Measurements from ENCODE around the gene PARD6B. TPM values are rescaled to one million over a fixed set of nuclear protein-coding genes. Genes with fewer than 3 reads are reported as not detected.

Gene PARD6B
- total RNA-seq, 1 experiment from 2014 or later: 41.3 TPM

GRCh38 chr20:50704514-50704913, 26.9 kb upstream of the PARD6B start:
- ChIA-PET POLR2A (no interaction called here), CTCF (no interaction called here)
- H3K4me1 ChIP-seq (ENCODE audit: control insufficient read depth in 1 of 2, insufficient read depth in 2 of 2, low read length in 2 of 2): no peaks in the 10 kb centered on the region; a peak in 1 of 4 replicates

More at GRCh38 chr20:50704514-50704913, 26.9 kb upstream of the PARD6B start:
- no TSS peak for BruUV-seq (replicated peaks)
- Histone ChIP-seq H3K4me2 (ENCODE audit: low read length) (no peak overlapping the region), H3K27ac (ENCODE audit: low read depth, low read length) (no peak overlapping the region), H4K20me1 (ENCODE audit: insufficient read depth) (no peaks in the 10 kb centered on the region), H3K4me3 (replicated peaks in 1 of 2; ENCODE audit: low read depth in 1 of 2, low read length in 2 of 2) (no peak overlapping the region), H3K9me3 (ENCODE audit: control insufficient read depth in 1 of 2, insufficient read depth in 1 of 2, low read depth in 1 of 2, low read length in 2 of 2) (no peaks in the 10 kb centered on the region), H3K36me3 (ENCODE audit: control insufficient read depth in 1 of 2, insufficient read depth in 2 of 2, low read length in 2 of 2) (no peaks in the 10 kb centered on the region), H3K27me3 (ENCODE audit: insufficient read depth, low read length) (no peaks in the 10 kb centered on the region), H2AFZ (ENCODE audit: low read depth, low read length, poor library complexity, severe bottlenecking) (no peak overlapping the region), H3K9ac (ENCODE audit: low read length) (no peak overlapping the region), H3K9me2 (ENCODE audit: insufficient read depth) (no peaks in the 10 kb centered on the region), H3K79me2 (ENCODE audit: insufficient read depth, low read length) (no peaks in the 10 kb centered on the region)
- no peak for TF ChIP-seq REST (IDR thresholded peaks at IDR 0.05; ENCODE audit: low read depth)
- TF ChIP-seq EGR1 (IDR thresholded peaks at IDR 0.05; ENCODE audit: low read depth): no peak
- no peak for TF ChIP-seq POLR2AphosphoS5 (IDR thresholded peaks at IDR 0.05; ENCODE audit: low read depth, low read length)
- TF ChIP-seq CTCF (IDR thresholded peaks at IDR 0.05 in 2 of 3, conservative IDR thresholded peaks at IDR 0.05 in 1 of 3; ENCODE audit: borderline replicate concordance in 1 of 3, insufficient read depth in 1 of 3, low read depth in 2 of 3, low read length in 2 of 3): no peak
- no peak for TF ChIP-seq ATF3 (IDR thresholded peaks at IDR 0.05)
- TF ChIP-seq YY1 (IDR thresholded peaks at IDR 0.05; ENCODE audit: extremely low read depth, insufficient replicate concordance, low read depth, low read length): no peak
- no peak for TF ChIP-seq CEBPB (IDR thresholded peaks at IDR 0.05; ENCODE audit: low read depth)
- TF ChIP-seq SP1 (IDR thresholded peaks at IDR 0.05; ENCODE audit: low read depth): no peak
- no peak for TF ChIP-seq EZH2phosphoT487 (IDR thresholded peaks at IDR 0.05; ENCODE audit: borderline replicate concordance)
- no peak for TF ChIP-seq ZBTB33 (IDR thresholded peaks at IDR 0.05; ENCODE audit: extremely low read depth, insufficient replicate concordance, low read length)
- TF ChIP-seq ZNF274 (IDR thresholded peaks at IDR 0.05; ENCODE audit: low read depth, low read length): no peak
- TF ChIP-seq SRF (IDR thresholded peaks at IDR 0.05; ENCODE audit: low read depth): no peak
- DNase-seq (ENCODE audit: low read depth, low spot score) (no peak), ATAC-seq (no peak)
- RAD21 ChIA-PET (ENCODE audit: low non-redundant PET in 1 of 2, low total read pairs in 2 of 2, uncharacterized antibody in 2 of 2, unreplicated experiment in 2 of 2): no interaction called here
- intact Hi-C loops (cut with micrococcal nuclease): no loop called here

Data from HCT116 (cell line).